HCT116 (cell line): ENCODE results near the gene MACF1. TPM values are rescaled to one million over a fixed set of nuclear protein-coding genes. Genes with fewer than 3 reads are reported as not detected.

Experiments used
- ATAC-seq: fragments of 200-7000 bp; cut with Tn5 transposase; 2 replicates; pipeline ENCODE4 v1.9.1; 2020; ENCODE audit warnings: mild to moderate bottlenecking, moderate library complexity
- BruUV-seq: library from RNA; stranded (reverse); fragments of 400-500 nt; replicated peaks from 2 replicates; lab custom pipeline; 2021; lab: Mats Ljungman, UMichigan
- CTCF ChIA-PET: fragments of 300-600 bp; sonication (Branson Sonifier 250); formaldehyde crosslinking; loops from one replicate; lab custom pipeline; 2021; ENCODE audit warnings: antibody characterized with exemption; lab: Charles Lee
- POLR2A ChIA-PET: fragments of 300-600, 350-600 bp; sonication (Branson Sonifier 250); formaldehyde crosslinking; loops from one replicate; lab custom pipeline; 2021; ENCODE audit warnings: antibody characterized with exemption; lab: Charles Lee
- RAD21 ChIA-PET, 2 experiments: fragments of 300-600 bp; sonication (Branson Sonifier 250); formaldehyde crosslinking; loops; one replicate each; lab custom pipeline; 2023; ENCODE audit warnings: low total read pairs in 2 of 2; ENCODE audit not compliant: uncharacterized antibody in 2 of 2, unreplicated experiment in 2 of 2, low non-redundant PET in 1 of 2; lab: Charles Lee
- DNase-seq: peaks from one replicate; pipeline ENCODE4 v3.0.0-alpha.2; 2010; ENCODE audit warnings: low read depth, low spot score
- H2AFZ ChIP-seq: fragments of 200-600 bp; shearing (Covaris generic), sonication (generic); 2 replicates; pipeline ENCODE4 v1.6.1; 2017; ENCODE audit warnings: low read depth, mixed run types, mixed read lengths, antibody characterized with exemption, low read length; ENCODE audit not compliant: poor library complexity, severe bottlenecking
- H3K27ac ChIP-seq: 2 replicates; pipeline ENCODE4 v1.5.1; 2012; ENCODE audit warnings: low read depth, low read length
- H3K27me3 ChIP-seq: fragments of 200-600 bp; sonication (generic); 2 replicates; pipeline ENCODE4 v1.6.1; 2016; ENCODE audit warnings: mixed run types, low read length, mixed read lengths; ENCODE audit not compliant: insufficient read depth
- H3K36me3 ChIP-seq, 2 experiments: fragments of 200-500 bp in 1 of 2; fragments of 200-600 bp in 1 of 2; sonication (Bioruptor generic) in 1 of 2; sonication (generic) in 1 of 2; 2 replicates each; pipeline versions ENCODE4 v1.5.1 to v1.6.1; 2014 to 2016; ENCODE audit warnings: low read length in 2 of 2, inconsistent platforms in 1 of 2, mixed read lengths in 1 of 2, mixed run types in 1 of 2; ENCODE audit not compliant: insufficient read depth in 2 of 2, control insufficient read depth in 1 of 2
- H3K4me1 ChIP-seq, 2 experiments: fragments of 200-600 bp in 1 of 2; sonication (generic) in 1 of 2; 2 replicates each; pipeline versions ENCODE4 v1.5.1 to v1.6.1; 2012 to 2017; ENCODE audit warnings: low read length in 2 of 2, inconsistent platforms in 1 of 2, mild to moderate bottlenecking in 1 of 2, mixed read lengths in 1 of 2, mixed run types in 1 of 2, moderate library complexity in 1 of 2; ENCODE audit not compliant: insufficient read depth in 2 of 2, control insufficient read depth in 1 of 2
- H3K4me2 ChIP-seq: fragments of 200-600 bp; sonication (generic); 2 replicates; pipeline ENCODE4 v1.6.1; 2017; ENCODE audit warnings: mixed run types, low read length, mixed read lengths
- H3K4me3 ChIP-seq, 2 experiments: fragments of 200-600 bp in 1 of 2; sonication (generic) in 1 of 2; replicated peaks in 1 of 2; 2 replicates each; pipeline ENCODE4 v1.5.1; 2011 to 2016; ENCODE audit warnings: low read length in 2 of 2, control low read depth in 1 of 2, low read depth in 1 of 2, mild to moderate bottlenecking in 1 of 2, mixed read lengths in 1 of 2, mixed run types in 1 of 2
- H3K79me2 ChIP-seq: fragments of 200-600 bp; sonication (generic); 2 replicates; pipeline ENCODE4 v1.6.1; 2017; ENCODE audit warnings: mild to moderate bottlenecking, mixed run types, low read length, moderate library complexity, mixed read lengths; ENCODE audit not compliant: insufficient read depth
- H3K9ac ChIP-seq: fragments of 200-600 bp; sonication (generic); 2 replicates; pipeline ENCODE4 v1.6.1; 2016; ENCODE audit warnings: low read length, mixed read lengths
- H3K9me2 ChIP-seq: fragments of 200-600 bp; sonication (generic), shearing (Covaris generic); 2 replicates; pipeline ENCODE4 v1.6.1; 2017; ENCODE audit warnings: mixed run types, mild to moderate bottlenecking, moderate library complexity; ENCODE audit not compliant: insufficient read depth
- H3K9me3 ChIP-seq, 2 experiments: fragments of 200-500 bp in 1 of 2; fragments of 200-600 bp in 1 of 2; sonication (Bioruptor generic) in 1 of 2; sonication (generic) in 1 of 2; 2 replicates each; pipeline ENCODE4 v1.6.1; 2014 to 2017; ENCODE audit warnings: low read length in 2 of 2, mixed read lengths in 2 of 2, inconsistent platforms in 1 of 2, low read depth in 1 of 2, mild to moderate bottlenecking in 1 of 2, mixed run types in 1 of 2, moderate library complexity in 1 of 2; ENCODE audit not compliant: control insufficient read depth in 1 of 2, insufficient read depth in 1 of 2
- H4K20me1 ChIP-seq: fragments of 200-600 bp; sonication (generic), shearing (Covaris generic); 2 replicates; pipeline ENCODE4 v1.6.1; 2017; ENCODE audit warnings: mixed run types, mild to moderate bottlenecking, moderate library complexity; ENCODE audit not compliant: insufficient read depth
- CBX3 ChIP-seq: IDR thresholded peaks from 2 replicates; pipeline ENCODE4 v1.6.1; 2012; ENCODE audit warnings: low read depth
- EGR1 ChIP-seq: IDR thresholded peaks from 2 replicates; pipeline ENCODE4 v1.6.1; 2012; ENCODE audit warnings: low read depth
- ELF1 ChIP-seq: IDR thresholded peaks from 2 replicates; pipeline ENCODE4 v1.6.1; 2012; ENCODE audit warnings: low read depth, borderline replicate concordance
- EZH2 ChIP-seq: fragments of 200-600 bp; sonication (generic); IDR thresholded peaks from 2 replicates; pipeline ENCODE4 v1.6.1; 2017; ENCODE audit warnings: antibody characterized with exemption, mixed run types
- JUND ChIP-seq: IDR thresholded peaks from 2 replicates; pipeline ENCODE4 v1.6.1; 2012
- POLR2AphosphoS5 ChIP-seq: IDR thresholded peaks from 2 replicates; pipeline ENCODE4 v1.6.1; 2011; ENCODE audit warnings: mild to moderate bottlenecking, low read depth, low read length, moderate library complexity
- RAD21 ChIP-seq: IDR thresholded peaks from 2 replicates; pipeline ENCODE4 v1.6.1; 2012; ENCODE audit warnings: low read depth, mild to moderate bottlenecking
- SIN3A ChIP-seq: IDR thresholded peaks from 2 replicates; pipeline ENCODE4 v1.6.1; 2012; ENCODE audit warnings: low read depth
- SP1 ChIP-seq: IDR thresholded peaks from 2 replicates; pipeline ENCODE4 v1.6.1; 2012; ENCODE audit warnings: low read depth
- SRF ChIP-seq: IDR thresholded peaks from 2 replicates; pipeline ENCODE4 v1.6.1; 2012; ENCODE audit warnings: low read depth
- TCF7L2 ChIP-seq: IDR thresholded peaks from 2 replicates; pipeline ENCODE4 v1.7.0; 2011; ENCODE audit warnings: borderline replicate concordance, inconsistent platforms; ENCODE audit not compliant: insufficient read depth, insufficient read length; ENCODE audit errors: extremely low read depth
- YY1 ChIP-seq: IDR thresholded peaks from 2 replicates; pipeline ENCODE4 v1.6.1; 2011; ENCODE audit warnings: low read length, low read depth, moderate library complexity, mild to moderate bottlenecking; ENCODE audit not compliant: insufficient replicate concordance; ENCODE audit errors: extremely low read depth
- ZFX ChIP-seq: fragments of 450-650 bp; IDR thresholded peaks from 2 replicates; pipeline ENCODE4 v1.6.1; 2017
- ZNF274 ChIP-seq: fragments of 200-500 bp; sonication (Bioruptor generic); IDR thresholded peaks from 2 replicates; pipeline ENCODE4 v1.6.1; 2014; ENCODE audit warnings: mild to moderate bottlenecking, low read depth, low read length, inconsistent platforms
- intact Hi-C: fragments of 100-400 bp; cut with micrococcal nuclease; formaldehyde crosslinking; loops from 2 replicates; pipeline ENCODE4 v1.10.0; 2022
- total RNA-seq: library from RNA; stranded (reverse); gene quantifications from one replicate; pipeline ENCODE4 v1.2.1, GENCODE V29; 2021; ENCODE audit not compliant: unreplicated experiment
- TF ChIP-seq, protein P1 (sequence below): IDR thresholded peaks from 2 replicates; pipeline ENCODE4 v1.6.1; 2012; ENCODE audit warnings: low read depth
- TF ChIP-seq, protein P2 (sequence below), 3 experiments: fragments of 200-600 bp in 1 of 3; sonication (generic) in 1 of 3; IDR thresholded peaks in 2 of 3; conservative IDR thresholded peaks in 1 of 3; 2 replicates each; pipeline ENCODE4 v1.5.1; 2012 to 2017; ENCODE audit warnings: low read depth in 2 of 3, low read length in 2 of 3, antibody characterized with exemption in 1 of 3, borderline replicate concordance in 1 of 3, control low read depth in 1 of 3, mild to moderate bottlenecking in 1 of 3, mixed read lengths in 1 of 3, mixed run types in 1 of 3, moderate library complexity in 1 of 3; ENCODE audit not compliant: insufficient read depth in 1 of 3
- TF ChIP-seq, protein P3 (sequence below): IDR thresholded peaks from 2 replicates; pipeline ENCODE4 v1.6.1; 2012

MACF1 gene
- total RNA-seq, 1 experiment from 2014 or later, result 146 TPM

DNA sequence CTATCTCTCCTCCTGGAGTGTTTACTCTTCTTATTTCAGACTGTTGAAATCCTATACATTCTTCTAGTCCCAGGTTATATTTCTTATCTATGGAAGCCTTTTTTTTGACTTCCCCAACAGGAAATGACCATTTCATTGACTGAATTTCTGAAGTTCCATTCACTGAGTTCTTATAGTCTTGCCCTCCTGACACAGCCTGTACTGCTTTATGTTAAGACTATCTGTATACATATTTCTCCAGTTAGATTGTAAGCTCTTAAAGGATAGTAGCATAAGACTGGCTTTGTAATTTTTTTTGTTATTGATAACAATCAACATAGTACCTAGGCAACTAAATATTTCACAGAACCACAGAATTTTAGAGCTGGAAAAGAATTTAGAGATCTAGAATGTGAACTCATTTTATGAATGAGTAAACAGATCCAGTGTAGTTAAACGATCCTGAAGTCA, 14.9 kb upstream of the MACF1 start (continued):
- TF ChIP-seq, protein P1, sequence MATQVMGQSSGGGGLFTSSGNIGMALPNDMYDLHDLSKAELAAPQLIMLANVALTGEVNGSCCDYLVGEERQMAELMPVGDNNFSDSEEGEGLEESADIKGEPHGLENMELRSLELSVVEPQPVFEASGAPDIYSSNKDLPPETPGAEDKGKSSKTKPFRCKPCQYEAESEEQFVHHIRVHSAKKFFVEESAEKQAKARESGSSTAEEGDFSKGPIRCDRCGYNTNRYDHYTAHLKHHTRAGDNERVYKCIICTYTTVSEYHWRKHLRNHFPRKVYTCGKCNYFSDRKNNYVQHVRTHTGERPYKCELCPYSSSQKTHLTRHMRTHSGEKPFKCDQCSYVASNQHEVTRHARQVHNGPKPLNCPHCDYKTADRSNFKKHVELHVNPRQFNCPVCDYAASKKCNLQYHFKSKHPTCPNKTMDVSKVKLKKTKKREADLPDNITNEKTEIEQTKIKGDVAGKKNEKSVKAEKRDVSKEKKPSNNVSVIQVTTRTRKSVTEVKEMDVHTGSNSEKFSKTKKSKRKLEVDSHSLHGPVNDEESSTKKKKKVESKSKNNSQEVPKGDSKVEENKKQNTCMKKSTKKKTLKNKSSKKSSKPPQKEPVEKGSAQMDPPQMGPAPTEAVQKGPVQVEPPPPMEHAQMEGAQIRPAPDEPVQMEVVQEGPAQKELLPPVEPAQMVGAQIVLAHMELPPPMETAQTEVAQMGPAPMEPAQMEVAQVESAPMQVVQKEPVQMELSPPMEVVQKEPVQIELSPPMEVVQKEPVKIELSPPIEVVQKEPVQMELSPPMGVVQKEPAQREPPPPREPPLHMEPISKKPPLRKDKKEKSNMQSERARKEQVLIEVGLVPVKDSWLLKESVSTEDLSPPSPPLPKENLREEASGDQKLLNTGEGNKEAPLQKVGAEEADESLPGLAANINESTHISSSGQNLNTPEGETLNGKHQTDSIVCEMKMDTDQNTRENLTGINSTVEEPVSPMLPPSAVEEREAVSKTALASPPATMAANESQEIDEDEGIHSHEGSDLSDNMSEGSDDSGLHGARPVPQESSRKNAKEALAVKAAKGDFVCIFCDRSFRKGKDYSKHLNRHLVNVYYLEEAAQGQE, result no peak
- no peak for TF ChIP-seq EZH2
- TF ChIP-seq SIN3A, result no peak
- no peak for TF ChIP-seq YY1
- no peak for TF ChIP-seq RAD21
- TF ChIP-seq JUND, result no peak
- TF ChIP-seq, protein P2, sequence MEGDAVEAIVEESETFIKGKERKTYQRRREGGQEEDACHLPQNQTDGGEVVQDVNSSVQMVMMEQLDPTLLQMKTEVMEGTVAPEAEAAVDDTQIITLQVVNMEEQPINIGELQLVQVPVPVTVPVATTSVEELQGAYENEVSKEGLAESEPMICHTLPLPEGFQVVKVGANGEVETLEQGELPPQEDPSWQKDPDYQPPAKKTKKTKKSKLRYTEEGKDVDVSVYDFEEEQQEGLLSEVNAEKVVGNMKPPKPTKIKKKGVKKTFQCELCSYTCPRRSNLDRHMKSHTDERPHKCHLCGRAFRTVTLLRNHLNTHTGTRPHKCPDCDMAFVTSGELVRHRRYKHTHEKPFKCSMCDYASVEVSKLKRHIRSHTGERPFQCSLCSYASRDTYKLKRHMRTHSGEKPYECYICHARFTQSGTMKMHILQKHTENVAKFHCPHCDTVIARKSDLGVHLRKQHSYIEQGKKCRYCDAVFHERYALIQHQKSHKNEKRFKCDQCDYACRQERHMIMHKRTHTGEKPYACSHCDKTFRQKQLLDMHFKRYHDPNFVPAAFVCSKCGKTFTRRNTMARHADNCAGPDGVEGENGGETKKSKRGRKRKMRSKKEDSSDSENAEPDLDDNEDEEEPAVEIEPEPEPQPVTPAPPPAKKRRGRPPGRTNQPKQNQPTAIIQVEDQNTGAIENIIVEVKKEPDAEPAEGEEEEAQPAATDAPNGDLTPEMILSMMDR (IDR thresholded peaks at IDR 0.05 in 2 of 3, conservative IDR thresholded peaks at IDR 0.05 in 1 of 3; ENCODE audit: borderline replicate concordance in 1 of 3, insufficient read depth in 1 of 3, low read depth in 2 of 3, low read length in 2 of 3), result no peak
- no peak for TF ChIP-seq CBX3
- TF ChIP-seq, all 23 proteins: peak for 0

DNA sequence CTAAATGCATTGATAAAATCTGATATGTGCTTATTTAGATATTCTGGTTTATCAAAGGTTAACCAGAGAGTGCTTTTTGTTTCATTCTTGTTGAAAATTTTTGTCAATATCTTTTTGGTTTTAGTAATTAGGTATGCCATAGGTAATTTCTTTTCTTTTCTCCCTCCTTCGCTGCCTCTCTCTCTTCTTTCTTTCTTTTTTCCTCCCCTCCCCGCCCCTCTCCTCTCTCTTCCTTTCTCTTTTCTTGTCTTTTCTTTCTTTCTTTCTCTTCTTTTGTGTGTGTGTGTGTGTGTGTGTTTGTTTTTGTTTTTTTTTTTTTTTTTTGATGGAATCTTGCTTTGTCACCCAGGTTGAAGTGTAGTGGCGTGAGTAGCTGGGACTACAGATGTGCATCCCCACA, 14.4 kb upstream of the MACF1 start:
- ChIA-PET RAD21 (no interaction called here), CTCF (interaction anchor here (0.7 to 4.5 kb wide), 3 partner anchors 16 to 91 kb away, joined by 3 to 51 read pairs (median 47); no protein-coding TSS in a partner anchor), POLR2A (interaction anchor here (1.2 kb wide), 1 partner anchor 62 kb away, joined by 4 read pairs; no protein-coding TSS in a partner anchor)
- H3K36me3 ChIP-seq, result no peaks in the 10 kb centered on the region
- H3K27ac ChIP-seq, result no peak overlapping the region
- no peaks in the 10 kb centered on the region for H3K9me2 ChIP-seq
- ATAC-seq (no peak), DNase-seq (no peak)
- no peaks in the 10 kb centered on the region for H3K9me3 ChIP-seq
- no peaks in the 10 kb centered on the region for H4K20me1 ChIP-seq
- H3K27me3 ChIP-seq, result no peaks in the 10 kb centered on the region
- peaks cover 65 to 75% of the 10 kb centered on the region in 2 experiments for H3K4me1 ChIP-seq
- no peak overlapping the region for H3K4me3 ChIP-seq
- no peak overlapping the region for H3K9ac ChIP-seq
- no peak overlapping the region for H3K4me2 ChIP-seq
- BruUV-seq, result no TSS peak
- H3K79me2 ChIP-seq, result peaks cover 8% of the 10 kb centered on the region; the same call in 1 of the 2 replicates
- intact Hi-C loops, result loop anchor here (5.0 kb wide), 1 partner anchor 73 kb away; no protein-coding TSS in a partner anchor
- no peak overlapping the region for H2AFZ ChIP-seq
- TF ChIP-seq TCF7L2, result no peak
- TF ChIP-seq ELF1, result no peak
- TF ChIP-seq YY1, result no peak
- TF ChIP-seq POLR2AphosphoS5, result no peak
- no peak for TF ChIP-seq ZNF274
- no peak for TF ChIP-seq SRF
- no peak for TF ChIP-seq CBX3
- TF ChIP-seq EZH2, result no peak
- TF ChIP-seq, protein P3, sequence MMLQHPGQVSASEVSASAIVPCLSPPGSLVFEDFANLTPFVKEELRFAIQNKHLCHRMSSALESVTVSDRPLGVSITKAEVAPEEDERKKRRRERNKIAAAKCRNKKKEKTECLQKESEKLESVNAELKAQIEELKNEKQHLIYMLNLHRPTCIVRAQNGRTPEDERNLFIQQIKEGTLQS, result no peak
- TF ChIP-seq, protein P2 (IDR thresholded peaks at IDR 0.05 in 2 of 3, conservative IDR thresholded peaks at IDR 0.05 in 1 of 3; ENCODE audit: borderline replicate concordance in 1 of 3, insufficient read depth in 1 of 3, low read depth in 2 of 3, low read length in 2 of 3), result no peak
- no peak for TF ChIP-seq SP1
- no peak for TF ChIP-seq EGR1
- TF ChIP-seq ZFX, result no peak
